ENCODE data around the gene MAP3K2. TPM values are rescaled to one million over a fixed set of nuclear protein-coding genes. Genes with fewer than 3 reads are reported as not detected.

MAP3K2 gene
- total and polyA plus RNA-seq, 8 donors: 4.2 to 37.6 (median 22.6) TPM

- Histone ChIP-seq H3K9me3 (no peaks in the 10 kb centered on the region), H3K36me3 (peaks cover 0 to 9% (median 7%) of the 10 kb centered on the region in 3 donors), H3K4me3 (no peak overlapping the region), H3K4me1 (peaks cover 0 to 7% (median 5%) of the 10 kb centered on the region in 3 donors), H3K27me3 (no peaks in the 10 kb centered on the region), H3K27ac (no peak overlapping the region)
- no peak for FAIRE-seq
- TF ChIP-seq, protein P1, sequence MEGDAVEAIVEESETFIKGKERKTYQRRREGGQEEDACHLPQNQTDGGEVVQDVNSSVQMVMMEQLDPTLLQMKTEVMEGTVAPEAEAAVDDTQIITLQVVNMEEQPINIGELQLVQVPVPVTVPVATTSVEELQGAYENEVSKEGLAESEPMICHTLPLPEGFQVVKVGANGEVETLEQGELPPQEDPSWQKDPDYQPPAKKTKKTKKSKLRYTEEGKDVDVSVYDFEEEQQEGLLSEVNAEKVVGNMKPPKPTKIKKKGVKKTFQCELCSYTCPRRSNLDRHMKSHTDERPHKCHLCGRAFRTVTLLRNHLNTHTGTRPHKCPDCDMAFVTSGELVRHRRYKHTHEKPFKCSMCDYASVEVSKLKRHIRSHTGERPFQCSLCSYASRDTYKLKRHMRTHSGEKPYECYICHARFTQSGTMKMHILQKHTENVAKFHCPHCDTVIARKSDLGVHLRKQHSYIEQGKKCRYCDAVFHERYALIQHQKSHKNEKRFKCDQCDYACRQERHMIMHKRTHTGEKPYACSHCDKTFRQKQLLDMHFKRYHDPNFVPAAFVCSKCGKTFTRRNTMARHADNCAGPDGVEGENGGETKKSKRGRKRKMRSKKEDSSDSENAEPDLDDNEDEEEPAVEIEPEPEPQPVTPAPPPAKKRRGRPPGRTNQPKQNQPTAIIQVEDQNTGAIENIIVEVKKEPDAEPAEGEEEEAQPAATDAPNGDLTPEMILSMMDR (IDR thresholded peaks at IDR 0.05): no peak
- intact Hi-C loops (cut with DNase I): no loop called here
- ATAC-seq: no peak
- WGBS, 2 donors: 66 to 80% methylated on average over 1 of the region's 1 CpG
- no peak for DNase-seq
Measured at GRCh38 chr2:127332335-127332734, 55.4 kb downstream of the MAP3K2 start.

DNA sequence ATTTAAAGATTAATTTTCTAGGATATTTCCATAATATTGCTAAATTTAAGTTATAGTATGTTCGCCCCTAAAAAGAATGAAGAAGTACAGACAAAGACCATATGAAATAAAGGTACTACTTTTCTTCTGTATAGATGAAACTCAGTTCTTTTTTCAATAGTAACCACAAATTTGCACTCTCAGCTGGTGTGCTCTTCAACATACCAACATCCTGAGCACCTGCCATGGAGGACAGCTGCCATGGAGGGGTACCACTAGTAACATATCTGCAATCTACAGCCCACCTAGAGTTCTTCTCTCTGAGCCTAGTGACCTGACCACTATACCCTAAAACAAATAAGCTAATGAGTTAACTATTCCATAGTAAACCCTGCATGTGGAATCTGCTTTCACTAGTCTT is 57.0 kb downstream of the MAP3K2 start:
- 95 to 99% methylated on average over 1 of the region's 1 CpG for WGBS, 2 donors
- Histone ChIP-seq H3K27ac (no peak overlapping the region), H3K36me3 (peaks cover 0 to 9% (median 7%) of the 10 kb centered on the region in 3 donors), H3K9me3 (no peaks in the 10 kb centered on the region), H3K4me1 (no peaks in the 10 kb centered on the region), H3K4me3 (no peak overlapping the region), H3K27me3 (no peaks in the 10 kb centered on the region)
- DNase-seq (no peak), ATAC-seq (no peak), FAIRE-seq (no peak)
- intact Hi-C loops (cut with DNase I): no loop called here
- TF ChIP-seq, protein P1 (IDR thresholded peaks at IDR 0.05): no peak

DNA sequence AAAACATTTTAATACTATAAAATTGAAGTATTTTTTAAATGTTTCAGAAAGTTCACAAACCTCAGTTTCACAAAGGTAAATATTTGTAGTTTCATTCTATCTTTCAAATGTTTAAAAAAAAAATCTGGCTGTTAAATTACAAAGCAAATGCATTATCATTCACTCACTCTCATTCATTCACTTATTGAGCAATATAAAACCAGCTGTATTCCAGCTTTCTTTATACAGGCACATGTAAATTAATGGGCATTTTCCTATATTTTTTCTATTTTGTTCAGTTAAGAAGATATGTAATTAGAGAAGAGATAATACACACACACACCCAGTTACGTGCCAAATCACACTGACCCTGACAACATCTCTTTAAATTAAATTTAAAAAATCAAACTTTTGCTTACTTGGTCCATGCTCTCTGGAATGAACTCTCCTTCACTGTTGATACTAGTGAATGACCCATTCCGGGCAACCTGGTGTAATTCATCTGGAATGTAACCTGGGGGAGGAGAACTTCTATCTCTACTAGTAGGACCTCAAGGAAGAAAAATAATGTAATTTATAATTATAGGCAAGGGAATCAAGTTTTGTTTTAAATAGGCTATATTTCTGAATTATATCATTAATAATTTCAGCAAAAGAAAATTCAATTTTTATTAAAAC is 61.4 kb downstream of the MAP3K2 start:
- TF ChIP-seq, protein P1 (IDR thresholded peaks at IDR 0.05): no peak
- no peak overlapping the region for H3K4me3 ChIP-seq
- FAIRE-seq: peak; percentile 34
- no peak for ATAC-seq
- WGBS, 2 donors: 79 to 90% methylated on average over 2 of the region's 2 CpGs
- H3K4me1 ChIP-seq: no peaks in the 10 kb centered on the region
- H3K27ac ChIP-seq: no peak overlapping the region
- H3K36me3 ChIP-seq: peaks cover 0 to 22% (median 10%) of the 10 kb centered on the region in 3 donors
- no peaks in the 10 kb centered on the region for H3K9me3 ChIP-seq
- no peak for DNase-seq
- H3K27me3 ChIP-seq: no peaks in the 10 kb centered on the region
- intact Hi-C loops (cut with DNase I): loop anchor here in 1 of 3 donors (10.0 kb wide), 1 partner anchor 158 kb away; no protein-coding TSS in a partner anchor

DNA sequence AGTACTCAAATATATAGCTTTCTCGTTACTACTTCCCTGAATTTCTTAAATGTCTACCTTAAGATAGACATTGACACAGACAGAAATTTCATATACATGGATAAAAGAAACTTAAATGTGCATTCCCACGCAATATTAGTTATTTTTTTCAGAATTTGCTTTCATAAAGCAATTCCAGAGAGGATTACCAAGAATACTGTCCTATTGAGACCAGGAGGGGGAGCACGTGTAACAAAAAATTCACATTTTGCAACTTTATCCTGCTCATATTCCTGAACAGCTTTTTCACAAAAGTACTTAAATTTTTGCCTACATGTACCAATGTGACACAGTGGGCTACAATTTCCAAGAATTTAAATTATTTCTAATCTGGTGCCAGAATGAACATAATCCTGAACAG is 63.1 kb downstream of the MAP3K2 start:
- ATAC-seq (peak in 3 of 4 donors; percentile 64 to 76 (median 74)), DNase-seq (peak in 1 of 6 donors; percentile 21), FAIRE-seq (peak; percentile 9)
- Histone ChIP-seq H3K9me3 (no peaks in the 10 kb centered on the region), H3K4me3 (no peak overlapping the region), H3K27ac (no peak overlapping the region), H3K27me3 (no peaks in the 10 kb centered on the region), H3K4me1 (no peaks in the 10 kb centered on the region), H3K36me3 (peaks cover 0 to 24% (median 9%) of the 10 kb centered on the region in 3 donors)
- TF ChIP-seq, protein P1 (IDR thresholded peaks at IDR 0.05): peak in 2 of 4 donors; percentile 36 to 39
- WGBS, 2 donors: 59 to 60% methylated on average over 3 of the region's 3 CpGs
- intact Hi-C loops (cut with DNase I): loop anchor here in 1 of 3 donors (10.0 kb wide), 1 partner anchor 160 kb away; no protein-coding TSS in a partner anchor

- intact Hi-C loops (cut with DNase I): loop anchor here in 1 of 3 donors (10.0 kb wide), 1 partner anchor 163 kb away; no protein-coding TSS in a partner anchor
- FAIRE-seq (no peak), ATAC-seq (no peak), DNase-seq (no peak)
- no peak overlapping the region for H3K4me3 ChIP-seq
- TF ChIP-seq, protein P1 (IDR thresholded peaks at IDR 0.05): no peak
- no peaks in the 10 kb centered on the region for H3K27me3 ChIP-seq
- peaks cover 0 to 32% (median 16%) of the 10 kb centered on the region in 3 donors for H3K36me3 ChIP-seq
- no peaks in the 10 kb centered on the region for H3K9me3 ChIP-seq
- no peak overlapping the region for H3K27ac ChIP-seq
- H3K4me1 ChIP-seq: no peaks in the 10 kb centered on the region
Measured at GRCh38 chr2:127321303-127321702, 66.5 kb downstream of the MAP3K2 start.

Measured in pancreas (tissue), 10 donors.